WTC11 (cell line): ENCODE measurements around the gene GEMIN2. TPM values are rescaled to one million over a fixed set of nuclear protein-coding genes. Genes with fewer than 3 reads are reported as not detected.

ENCODE experiments used
- ATAC-seq: fragments of 200-7000 bp; cut with Tn5 transposase; 2 replicates; pipeline ENCODE4 v1.10.0; 2021; ENCODE audit warnings: mild to moderate bottlenecking, moderate library complexity
- CTCF ChIA-PET: fragments of 300-600 bp; sonication (Branson Sonifier 250); formaldehyde crosslinking; loops from one replicate; lab custom pipeline; 2021; ENCODE audit warnings: antibody characterized with exemption; lab: Charles Lee
- POLR2A ChIA-PET: fragments of 350-600 bp; sonication (Branson Sonifier 250); formaldehyde crosslinking; loops from one replicate; lab custom pipeline; 2021; ENCODE audit warnings: antibody characterized with exemption; lab: Charles Lee
- DNase-seq: peaks from one replicate; pipeline ENCODE4 v3.0.0; 2021; ENCODE audit warnings: low spot score
- H3K27ac Mint-ChIP-seq: 2 replicates; pipeline ENCODE4 v1.8.0; 2021; ENCODE audit warnings: mixed read lengths
- H3K27me3 Mint-ChIP-seq: 2 replicates; pipeline ENCODE4 v1.8.0; 2021; ENCODE audit warnings: low read depth, mild to moderate bottlenecking, moderate library complexity, mixed read lengths
- H3K36me3 Mint-ChIP-seq: 2 replicates; pipeline ENCODE4 v1.8.0; 2021; ENCODE audit warnings: mixed read lengths
- H3K4me1 Mint-ChIP-seq: 2 replicates; pipeline ENCODE4 v1.8.0; 2022; ENCODE audit warnings: mixed read lengths
- H3K4me3 Mint-ChIP-seq: 2 replicates; pipeline ENCODE4 v1.8.0; 2021; ENCODE audit warnings: mild to moderate bottlenecking, moderate library complexity, mixed read lengths
- H3K9me3 Mint-ChIP-seq: 2 replicates; pipeline ENCODE4 v1.8.0; 2021; ENCODE audit warnings: mixed read lengths
- CBFB ChIP-seq: sonication (generic); formaldehyde crosslinking; IDR thresholded peaks from 2 replicates; pipeline ENCODE4 v1.8.1; 2022; ENCODE audit warnings: mild to moderate bottlenecking, low read depth, missing genetic modification reagents
- ETV6 ChIP-seq: sonication (generic); formaldehyde crosslinking; IDR thresholded peaks from 2 replicates; pipeline ENCODE4 v1.8.1; 2022; ENCODE audit warnings: mild to moderate bottlenecking, missing genetic modification reagents
- FOXJ3 ChIP-seq: sonication (generic); formaldehyde crosslinking; IDR thresholded peaks from 2 replicates; pipeline ENCODE4 v1.9.0; 2021; ENCODE audit warnings: missing genetic modification reagents, mild to moderate bottlenecking, borderline replicate concordance
- IRF2 ChIP-seq: sonication (generic); formaldehyde crosslinking; IDR thresholded peaks from 2 replicates; pipeline ENCODE4 v1.8.0; 2022; ENCODE audit warnings: low read depth, missing genetic modification reagents, borderline replicate concordance
- OVOL2 ChIP-seq: fragments of 250-450 bp; sonication (Bioruptor Pico); IDR thresholded peaks from 2 replicates; pipeline ENCODE4 v1.9.0; 2021; ENCODE audit warnings: mild to moderate bottlenecking, borderline replicate concordance
- PRRX2 ChIP-seq: fragments of 250-450 bp; sonication (Bioruptor Pico); IDR thresholded peaks from 2 replicates; pipeline ENCODE4 v1.8.0; 2021; ENCODE audit warnings: mild to moderate bottlenecking
- TEAD4 ChIP-seq: sonication (generic); formaldehyde crosslinking; IDR thresholded peaks from 2 replicates; pipeline ENCODE4 v1.8.0; 2022; ENCODE audit warnings: mild to moderate bottlenecking, missing genetic modification reagents
- ZNF416 ChIP-seq: fragments of 250-450 bp; sonication (Bioruptor Pico); IDR thresholded peaks from 2 replicates; pipeline ENCODE4 v1.9.0; 2021; ENCODE audit warnings: mild to moderate bottlenecking, inconsistent platforms
- total RNA-seq: library from RNA; stranded (reverse); gene quantifications from 3 replicates; pipeline ENCODE4 v1.2.3, GENCODE V29; 2021
- TF ChIP-seq, protein P1 (sequence below): sonication (generic); formaldehyde crosslinking; IDR thresholded peaks from 2 replicates; pipeline ENCODE4 v1.8.1; 2023; ENCODE audit warnings: mild to moderate bottlenecking, moderate library complexity, missing genetic modification reagents
- TF ChIP-seq, protein P2 (sequence below): sonication (generic); formaldehyde crosslinking; IDR thresholded peaks from 2 replicates; pipeline ENCODE4 v1.8.1; 2023; ENCODE audit warnings: mild to moderate bottlenecking, missing genetic modification reagents
- TF ChIP-seq, protein P3 (sequence below): fragments of 250-450 bp; sonication (Bioruptor Pico); IDR thresholded peaks from 2 replicates; pipeline ENCODE4 v1.8.0; 2021; ENCODE audit warnings: mild to moderate bottlenecking
- TF ChIP-seq, protein P4 (sequence below): sonication (generic); formaldehyde crosslinking; IDR thresholded peaks from 2 replicates; pipeline ENCODE4 v1.8.0; 2022; ENCODE audit warnings: mild to moderate bottlenecking, missing genetic modification reagents
- TF ChIP-seq, protein P5 (sequence below): sonication (generic); formaldehyde crosslinking; IDR thresholded peaks from 2 replicates; pipeline ENCODE4 v1.8.1; 2023; ENCODE audit warnings: mild to moderate bottlenecking, missing genetic modification reagents, moderate library complexity
- TF ChIP-seq, protein P6 (sequence below): fragments of 250-450 bp; sonication (Bioruptor Pico); IDR thresholded peaks from 2 replicates; pipeline ENCODE4 v2.1.2; 2022; ENCODE audit warnings: mild to moderate bottlenecking, moderate library complexity

GEMIN2 gene
- total RNA-seq, 1 experiment from 2014 or later: 27.1 TPM

DNA sequence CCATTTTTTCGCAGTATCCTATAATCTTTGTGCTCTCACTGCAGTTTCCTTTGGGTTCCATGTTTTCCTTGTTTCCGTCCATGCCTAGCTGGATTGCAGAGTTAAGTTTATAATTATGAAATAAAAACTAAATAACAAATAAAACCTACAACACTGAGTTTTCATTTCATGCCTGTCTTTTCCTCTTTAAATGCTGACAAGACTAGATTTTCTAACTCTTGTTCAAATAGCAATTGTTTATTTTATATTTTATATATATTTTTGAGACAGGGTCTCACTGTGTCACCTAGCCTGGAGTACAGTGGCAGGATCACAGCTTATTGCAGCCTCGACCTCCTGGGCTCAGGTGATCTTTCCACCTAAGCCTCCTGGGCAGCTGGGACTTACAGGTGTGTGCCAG, 5.3 kb upstream of the GEMIN2 start (continued):
- TF ChIP-seq, protein P1, sequence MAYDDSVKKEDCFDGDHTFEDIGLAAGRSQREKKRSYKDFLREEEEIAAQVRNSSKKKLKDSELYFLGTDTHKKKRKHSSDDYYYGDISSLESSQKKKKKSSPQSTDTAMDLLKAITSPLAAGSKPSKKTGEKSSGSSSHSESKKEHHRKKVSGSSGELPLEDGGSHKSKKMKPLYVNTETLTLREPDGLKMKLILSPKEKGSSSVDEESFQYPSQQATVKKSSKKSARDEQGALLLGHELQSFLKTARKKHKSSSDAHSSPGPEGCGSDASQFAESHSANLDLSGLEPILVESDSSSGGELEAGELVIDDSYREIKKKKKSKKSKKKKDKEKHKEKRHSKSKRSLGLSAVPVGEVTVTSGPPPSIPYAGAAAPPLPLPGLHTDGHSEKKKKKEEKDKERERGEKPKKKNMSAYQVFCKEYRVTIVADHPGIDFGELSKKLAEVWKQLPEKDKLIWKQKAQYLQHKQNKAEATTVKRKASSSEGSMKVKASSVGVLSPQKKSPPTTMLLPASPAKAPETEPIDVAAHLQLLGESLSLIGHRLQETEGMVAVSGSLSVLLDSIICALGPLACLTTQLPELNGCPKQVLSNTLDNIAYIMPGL: no peak
- TF ChIP-seq, protein P2, sequence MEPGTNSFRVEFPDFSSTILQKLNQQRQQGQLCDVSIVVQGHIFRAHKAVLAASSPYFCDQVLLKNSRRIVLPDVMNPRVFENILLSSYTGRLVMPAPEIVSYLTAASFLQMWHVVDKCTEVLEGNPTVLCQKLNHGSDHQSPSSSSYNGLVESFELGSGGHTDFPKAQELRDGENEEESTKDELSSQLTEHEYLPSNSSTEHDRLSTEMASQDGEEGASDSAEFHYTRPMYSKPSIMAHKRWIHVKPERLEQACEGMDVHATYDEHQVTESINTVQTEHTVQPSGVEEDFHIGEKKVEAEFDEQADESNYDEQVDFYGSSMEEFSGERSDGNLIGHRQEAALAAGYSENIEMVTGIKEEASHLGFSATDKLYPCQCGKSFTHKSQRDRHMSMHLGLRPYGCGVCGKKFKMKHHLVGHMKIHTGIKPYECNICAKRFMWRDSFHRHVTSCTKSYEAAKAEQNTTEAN: no peak
- TF ChIP-seq FOXJ3 (no peak), PRRX2 (CRISPR knock-in tag) (no peak), ETV6 (CRISPR knock-in tag) (no peak), CBFB (CRISPR knock-in tag) (no peak)
- TF ChIP-seq, protein P3, sequence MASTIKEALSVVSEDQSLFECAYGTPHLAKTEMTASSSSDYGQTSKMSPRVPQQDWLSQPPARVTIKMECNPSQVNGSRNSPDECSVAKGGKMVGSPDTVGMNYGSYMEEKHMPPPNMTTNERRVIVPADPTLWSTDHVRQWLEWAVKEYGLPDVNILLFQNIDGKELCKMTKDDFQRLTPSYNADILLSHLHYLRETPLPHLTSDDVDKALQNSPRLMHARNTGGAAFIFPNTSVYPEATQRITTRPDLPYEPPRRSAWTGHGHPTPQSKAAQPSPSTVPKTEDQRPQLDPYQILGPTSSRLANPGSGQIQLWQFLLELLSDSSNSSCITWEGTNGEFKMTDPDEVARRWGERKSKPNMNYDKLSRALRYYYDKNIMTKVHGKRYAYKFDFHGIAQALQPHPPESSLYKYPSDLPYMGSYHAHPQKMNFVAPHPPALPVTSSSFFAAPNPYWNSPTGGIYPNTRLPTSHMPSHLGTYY (CRISPR knock-in tag): no peak
- TF ChIP-seq, protein P4, sequence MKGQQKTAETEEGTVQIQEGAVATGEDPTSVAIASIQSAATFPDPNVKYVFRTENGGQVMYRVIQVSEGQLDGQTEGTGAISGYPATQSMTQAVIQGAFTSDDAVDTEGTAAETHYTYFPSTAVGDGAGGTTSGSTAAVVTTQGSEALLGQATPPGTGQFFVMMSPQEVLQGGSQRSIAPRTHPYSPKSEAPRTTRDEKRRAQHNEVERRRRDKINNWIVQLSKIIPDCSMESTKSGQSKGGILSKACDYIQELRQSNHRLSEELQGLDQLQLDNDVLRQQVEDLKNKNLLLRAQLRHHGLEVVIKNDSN (CRISPR knock-in tag): no peak

DNA sequence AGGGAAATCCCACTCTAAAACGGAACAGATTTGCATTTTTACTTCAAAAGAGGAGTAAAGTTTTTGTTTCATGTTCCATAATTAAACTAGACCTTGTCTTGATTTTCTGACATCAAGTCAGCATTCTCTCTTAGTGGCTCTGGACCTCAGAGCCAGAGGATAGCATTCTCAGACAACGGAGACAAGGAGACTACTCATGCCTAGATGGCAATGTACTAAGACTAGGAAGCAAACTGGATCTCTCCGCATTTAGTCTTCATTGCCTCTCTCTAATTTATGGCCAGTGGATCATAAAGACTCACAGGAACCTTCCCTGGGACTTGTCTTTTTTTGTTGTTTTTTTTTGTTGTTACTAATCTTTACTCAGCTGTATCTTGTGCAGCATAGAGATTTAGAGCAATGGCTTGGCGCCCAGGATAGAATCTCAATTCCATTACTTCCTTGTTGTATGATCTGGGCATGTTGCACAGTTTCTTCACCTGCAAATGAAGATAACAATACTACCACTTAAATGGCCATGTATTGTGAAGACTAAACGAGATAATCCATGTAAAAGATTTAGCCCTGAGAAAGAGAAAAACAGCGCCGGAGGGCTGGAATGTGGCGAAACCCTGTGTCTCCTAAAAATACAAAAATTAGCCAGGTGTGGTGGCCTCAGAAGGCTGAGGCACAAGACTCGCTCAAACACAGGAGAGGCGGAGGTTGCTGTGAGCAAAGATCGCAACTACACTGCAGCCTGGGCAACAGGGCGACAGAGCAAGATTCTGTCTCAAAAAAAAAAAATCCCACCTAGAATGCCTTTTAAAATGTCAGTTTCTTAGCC, 4.0 kb upstream of the GEMIN2 start:
- ATAC-seq: no peak

DNA sequence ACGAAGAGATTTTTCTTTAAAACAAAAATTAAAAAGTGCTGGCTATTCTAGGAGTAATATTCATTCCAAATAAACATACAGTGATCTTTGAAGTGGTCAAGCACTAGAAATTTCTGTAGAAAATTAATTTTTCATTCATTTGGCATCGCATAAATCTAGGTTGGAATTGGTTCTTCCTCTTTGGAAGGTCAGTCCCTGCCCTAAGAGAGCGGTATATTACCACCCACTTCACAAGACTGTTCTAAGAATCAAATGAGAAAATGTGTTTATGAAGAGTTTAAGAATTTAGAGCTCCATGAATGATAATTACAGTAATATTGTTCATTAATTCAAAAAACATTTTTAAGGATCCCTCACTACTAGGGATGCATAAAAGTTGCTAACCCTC, 444 bp upstream of the GEMIN2 start:
- no peaks in the 10 kb centered on the region for H3K9me3 Mint-ChIP-seq
- DNase-seq: no peak
- no peak for TF ChIP-seq FOXJ3
- peaks cover 14% of the 10 kb centered on the region for H3K36me3 Mint-ChIP-seq
- CTCF ChIA-PET: interaction anchor here (0.9 kb wide), 1 partner anchor 56 kb away, joined by 3 read pairs; the partner anchor contains the start of gene TRAPPC6B
- ATAC-seq: no peak
- peaks cover 16% of the 10 kb centered on the region for H3K4me1 Mint-ChIP-seq
- POLR2A ChIA-PET: interaction anchor here (0.6 to 1.9 kb wide), 5 partner anchors 11 to 1852 kb away, joined by 3 to 19 read pairs (median 5); partner anchors contain the start of genes SEC23A and TRAPPC6B
- no peaks in the 10 kb centered on the region for H3K27me3 Mint-ChIP-seq
- peak overlapping the region; percentile 97; the same call in 1 of the 2 replicates for H3K27ac Mint-ChIP-seq
- peak overlapping the region; percentile 95 for H3K4me3 Mint-ChIP-seq

More for the DNA sequence above, 4.0 kb upstream of the GEMIN2 start:
- no peaks in the 10 kb centered on the region for H3K36me3 Mint-ChIP-seq
- peaks cover 15% of the 10 kb centered on the region for H3K4me1 Mint-ChIP-seq
- no peaks in the 10 kb centered on the region for H3K27me3 Mint-ChIP-seq
- H3K9me3 Mint-ChIP-seq: no peaks in the 10 kb centered on the region
- no peak for DNase-seq
- ChIA-PET CTCF (no interaction called here), POLR2A (interaction anchor here (0.7 to 0.8 kb wide), 2 partner anchors 81 to 257 kb away, joined by 3 to 5 read pairs; no protein-coding TSS in a partner anchor)
- no peak overlapping the region for H3K27ac Mint-ChIP-seq
- no peak overlapping the region for H3K4me3 Mint-ChIP-seq
- no peak for TF ChIP-seq IRF2 (CRISPR knock-in tag)
- no peak for TF ChIP-seq ZNF416 (CRISPR knock-in tag)
- TF ChIP-seq, protein P5, sequence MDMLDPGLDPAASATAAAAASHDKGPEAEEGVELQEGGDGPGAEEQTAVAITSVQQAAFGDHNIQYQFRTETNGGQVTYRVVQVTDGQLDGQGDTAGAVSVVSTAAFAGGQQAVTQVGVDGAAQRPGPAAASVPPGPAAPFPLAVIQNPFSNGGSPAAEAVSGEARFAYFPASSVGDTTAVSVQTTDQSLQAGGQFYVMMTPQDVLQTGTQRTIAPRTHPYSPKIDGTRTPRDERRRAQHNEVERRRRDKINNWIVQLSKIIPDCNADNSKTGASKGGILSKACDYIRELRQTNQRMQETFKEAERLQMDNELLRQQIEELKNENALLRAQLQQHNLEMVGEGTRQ (CRISPR knock-in tag): no peak
- TF ChIP-seq OVOL2 (CRISPR knock-in tag): no peak
- no peak for TF ChIP-seq TEAD4 (CRISPR knock-in tag)
- TF ChIP-seq, protein P6, sequence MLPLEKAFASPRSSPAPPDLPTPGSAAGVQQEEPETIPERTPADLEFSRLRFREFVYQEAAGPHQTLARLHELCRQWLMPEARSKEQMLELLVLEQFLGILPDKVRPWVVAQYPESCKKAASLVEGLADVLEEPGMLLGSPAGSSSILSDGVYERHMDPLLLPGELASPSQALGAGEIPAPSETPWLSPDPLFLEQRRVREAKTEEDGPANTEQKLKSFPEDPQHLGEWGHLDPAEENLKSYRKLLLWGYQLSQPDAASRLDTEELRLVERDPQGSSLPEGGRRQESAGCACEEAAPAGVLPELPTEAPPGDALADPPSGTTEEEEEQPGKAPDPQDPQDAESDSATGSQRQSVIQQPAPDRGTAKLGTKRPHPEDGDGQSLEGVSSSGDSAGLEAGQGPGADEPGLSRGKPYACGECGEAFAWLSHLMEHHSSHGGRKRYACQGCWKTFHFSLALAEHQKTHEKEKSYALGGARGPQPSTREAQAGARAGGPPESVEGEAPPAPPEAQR (CRISPR knock-in tag): no peak
